Trophoblast cell (in vitro differentiated cells and primary cell): ENCODE measurements around the gene ETNK1.

Experiments used
- DNase-seq, 2 donors: peaks; one replicate each; pipeline ENCODE4 v3.0.0-alpha.2; 2016
- H2AFZ ChIP-seq: 2 replicates; pipeline ENCODE4 v1.6.1; 2013; ENCODE audit warnings: low read length, moderate library complexity, mild to moderate bottlenecking; ENCODE audit not compliant: insufficient read depth, poor library complexity
- H2AK5ac ChIP-seq: 2 replicates; pipeline ENCODE4 v1.6.1; 2013; ENCODE audit warnings: mild to moderate bottlenecking, low read length
- H2BK120ac ChIP-seq: 2 replicates; pipeline ENCODE4 v1.6.1; 2013; ENCODE audit warnings: low read length, mild to moderate bottlenecking, moderate library complexity; ENCODE audit not compliant: insufficient read depth, poor library complexity
- H2BK12ac ChIP-seq: 2 replicates; pipeline ENCODE4 v1.6.1; 2013; ENCODE audit warnings: mild to moderate bottlenecking, low read length, moderate library complexity
- H2BK5ac ChIP-seq: 2 replicates; pipeline ENCODE4 v1.6.1; 2013; ENCODE audit warnings: low read length, low read depth, moderate library complexity, mild to moderate bottlenecking; ENCODE audit not compliant: poor library complexity
- H3K14ac ChIP-seq: 2 replicates; pipeline ENCODE4 v1.6.1; 2013; ENCODE audit warnings: mild to moderate bottlenecking, low read length
- H3K18ac ChIP-seq: 2 replicates; pipeline ENCODE4 v1.6.1; 2013; ENCODE audit warnings: mild to moderate bottlenecking, low read length
- H3K23ac ChIP-seq: 2 replicates; pipeline ENCODE4 v1.6.1; 2013; ENCODE audit warnings: low read length
- H3K27ac ChIP-seq: 2 replicates; pipeline ENCODE4 v1.5.1; 2013; ENCODE audit warnings: low read depth, mild to moderate bottlenecking, inconsistent platforms, low read length, moderate library complexity
- H3K27me3 ChIP-seq: 2 replicates; pipeline ENCODE4 v1.6.1; 2013; ENCODE audit warnings: inconsistent platforms, mild to moderate bottlenecking, low read length, moderate library complexity; ENCODE audit not compliant: insufficient read depth
- H3K36me3 ChIP-seq, 2 experiments: 1 replicate in 1 of 2; 2 replicates in 1 of 2; pipeline ENCODE4 v1.6.1; 2013; ENCODE audit warnings: low read length in 2 of 2, mild to moderate bottlenecking in 2 of 2, moderate library complexity in 1 of 2; ENCODE audit not compliant: insufficient read depth in 2 of 2, control insufficient read depth in 1 of 2
- H3K4ac ChIP-seq: 2 replicates; pipeline ENCODE4 v1.6.1; 2013; ENCODE audit warnings: low read depth, mild to moderate bottlenecking, low read length, moderate library complexity
- H3K4me1 ChIP-seq, 2 experiments: 1 replicate in 1 of 2; 2 replicates in 1 of 2; pipeline ENCODE4 v1.6.1; 2013; ENCODE audit warnings: low read length in 2 of 2, mild to moderate bottlenecking in 2 of 2, moderate library complexity in 1 of 2; ENCODE audit not compliant: insufficient read depth in 2 of 2, control insufficient read depth in 1 of 2
- H3K4me2 ChIP-seq: 2 replicates; pipeline ENCODE4 v1.6.1; 2013; ENCODE audit warnings: inconsistent platforms, mild to moderate bottlenecking, low read length, moderate library complexity
- H3K4me3 ChIP-seq: 2 replicates; pipeline ENCODE4 v1.5.1; 2013; ENCODE audit warnings: mild to moderate bottlenecking, low read depth, low read length, inconsistent platforms
- H3K79me1 ChIP-seq: one replicate; pipeline ENCODE4 v1.6.1; 2013; ENCODE audit warnings: low read length
- H3K79me2 ChIP-seq: 2 replicates; pipeline ENCODE4 v1.6.1; 2013; ENCODE audit warnings: low read length, mild to moderate bottlenecking; ENCODE audit not compliant: control insufficient read depth, insufficient read depth, poor library complexity
- H3K9ac ChIP-seq: 2 replicates; pipeline ENCODE4 v1.6.1; 2013; ENCODE audit warnings: mild to moderate bottlenecking, low read length
- H3K9me3 ChIP-seq: 2 replicates; pipeline ENCODE4 v1.6.1; 2013; ENCODE audit warnings: low read depth, mild to moderate bottlenecking, control low read depth, inconsistent platforms, low read length; ENCODE audit not compliant: insufficient read depth
- H4K12ac ChIP-seq: 2 replicates; pipeline ENCODE4 v1.6.1; 2013; ENCODE audit warnings: low read depth, mild to moderate bottlenecking, low read length, moderate library complexity
- H4K8ac ChIP-seq: 2 replicates; pipeline ENCODE4 v1.6.1; 2013; ENCODE audit warnings: low read depth, mild to moderate bottlenecking, low read length, moderate library complexity
- H4K91ac ChIP-seq: one replicate; pipeline ENCODE4 v1.6.1; 2013; ENCODE audit warnings: low read depth, mild to moderate bottlenecking, low read length, moderate library complexity
- WGBS: extraction: QIAGEN DNeasy Blood & Tissue Kit; methylation state at CpG from one replicate; pipeline ENCODE4 v1.1.7; 2013; ENCODE audit warnings: missing lambda C conversion rate; ENCODE audit not compliant: insufficient read length, insufficient coverage; ENCODE audit errors: extremely low coverage; 5-methylcytosine and 5-hydroxymethylcytosine counted together

Gene ETNK1

GRCh38 chr12:22653791-22654190 is 28.8 kb downstream of the ETNK1 start:
- H3K9me3 ChIP-seq = no peaks in the 10 kb centered on the region
- H3K27me3 ChIP-seq = no peaks in the 10 kb centered on the region
- H3K18ac ChIP-seq = no peak overlapping the region
- H3K4me3 ChIP-seq = no peak overlapping the region
- H2AK5ac ChIP-seq = no peak overlapping the region
- no peak overlapping the region for H4K12ac ChIP-seq
- H3K79me1 ChIP-seq = no peaks in the 10 kb centered on the region
- H3K4ac ChIP-seq = no peak overlapping the region
- H2BK5ac ChIP-seq = no peak overlapping the region
- no peak overlapping the region for H2AFZ ChIP-seq
- peaks cover 0 to 3% of the 10 kb centered on the region in 2 experiments for H3K36me3 ChIP-seq
- H3K79me2 ChIP-seq = no peaks in the 10 kb centered on the region
- H3K4me2 ChIP-seq = no peak overlapping the region
- no peak overlapping the region for H3K9ac ChIP-seq
- H3K23ac ChIP-seq = no peak overlapping the region
- no peaks in the 10 kb centered on the region for H3K4me1 ChIP-seq
- no peak overlapping the region for H3K27ac ChIP-seq
- no peak overlapping the region for H4K91ac ChIP-seq
- H3K14ac ChIP-seq = no peak overlapping the region
- no peak overlapping the region for H4K8ac ChIP-seq
- no peak overlapping the region for H2BK120ac ChIP-seq
- DNase-seq = no peak
- no peak overlapping the region for H2BK12ac ChIP-seq

- Histone ChIP-seq H3K36me3 (peaks cover 0 to 3% of the 10 kb centered on the region in 2 experiments), H3K4me1 (no peaks in the 10 kb centered on the region), H2BK120ac (no peak overlapping the region), H4K91ac (no peak overlapping the region), H4K8ac (no peak overlapping the region), H2AFZ (no peak overlapping the region), H2BK5ac (no peak overlapping the region), H3K27ac (no peak overlapping the region), H3K9me3 (no peaks in the 10 kb centered on the region), H3K79me2 (no peaks in the 10 kb centered on the region), H4K12ac (no peak overlapping the region), H3K9ac (no peak overlapping the region), H3K27me3 (no peaks in the 10 kb centered on the region), H3K4ac (no peak overlapping the region), H3K4me3 (no peak overlapping the region), H3K18ac (no peak overlapping the region), H3K79me1 (no peaks in the 10 kb centered on the region), H2BK12ac (no peak overlapping the region), H3K14ac (no peak overlapping the region), H2AK5ac (no peak overlapping the region), H3K23ac (no peak overlapping the region), H3K4me2 (no peak overlapping the region)
- no CpG with 5 or more reads among the region's 5 CpGs for WGBS
- no peak for DNase-seq
Observed at GRCh38 chr12:22656376-22656775, 31.4 kb downstream of the ETNK1 start.

- Histone ChIP-seq H3K9ac (no peak overlapping the region), H3K23ac (no peak overlapping the region), H3K27me3 (no peaks in the 10 kb centered on the region), H3K27ac (no peak overlapping the region), H2AFZ (no peak overlapping the region), H3K18ac (no peak overlapping the region), H2BK12ac (no peak overlapping the region), H3K79me2 (no peaks in the 10 kb centered on the region), H3K4me3 (no peak overlapping the region), H3K14ac (no peak overlapping the region), H2BK120ac (no peak overlapping the region), H3K79me1 (no peaks in the 10 kb centered on the region), H4K12ac (no peak overlapping the region), H3K9me3 (no peaks in the 10 kb centered on the region), H4K91ac (no peak overlapping the region), H3K4me1 (no peaks in the 10 kb centered on the region), H2AK5ac (no peak overlapping the region), H2BK5ac (no peak overlapping the region), H3K4me2 (no peak overlapping the region), H3K36me3 (peaks cover 0 to 3% of the 10 kb centered on the region in 2 experiments), H3K4ac (no peak overlapping the region), H4K8ac (no peak overlapping the region)
- no peak for DNase-seq
- no CpG with 5 or more reads among the region's 1 CpG for WGBS
Observed at GRCh38 chr12:22656831-22657230, 31.9 kb downstream of the ETNK1 start.

GRCh38 chr12:22657538-22657937 is 32.6 kb downstream of the ETNK1 start:
- no peak overlapping the region for H4K12ac ChIP-seq
- no peak overlapping the region for H4K8ac ChIP-seq
- H3K36me3 ChIP-seq = peaks cover 0 to 7% of the 10 kb centered on the region in 2 experiments
- no peak overlapping the region for H2BK5ac ChIP-seq
- H2BK12ac ChIP-seq = no peak overlapping the region
- H3K9me3 ChIP-seq = no peaks in the 10 kb centered on the region
- H3K23ac ChIP-seq = no peak overlapping the region
- no peak overlapping the region for H3K4ac ChIP-seq
- no peak overlapping the region for H3K9ac ChIP-seq
- no peak overlapping the region for H2AK5ac ChIP-seq
- no peak overlapping the region for H3K4me3 ChIP-seq
- H4K91ac ChIP-seq = no peak overlapping the region
- no peaks in the 10 kb centered on the region for H3K27me3 ChIP-seq
- no peak overlapping the region for H3K14ac ChIP-seq
- no peaks in the 10 kb centered on the region for H3K4me1 ChIP-seq
- WGBS = no CpG with 5 or more reads among the region's 1 CpG
- DNase-seq = no peak
- no peak overlapping the region for H2AFZ ChIP-seq
- H2BK120ac ChIP-seq = no peak overlapping the region
- no peak overlapping the region for H3K18ac ChIP-seq
- H3K4me2 ChIP-seq = no peak overlapping the region
- no peak overlapping the region for H3K27ac ChIP-seq
- H3K79me2 ChIP-seq = no peaks in the 10 kb centered on the region
- H3K79me1 ChIP-seq = no peaks in the 10 kb centered on the region
